ENCODE measurements around the gene SGK2. TPM values are rescaled to one million over a fixed set of nuclear protein-coding genes. Genes with fewer than 3 reads are reported as not detected.
A peak's percentile ranks its signal among the peaks of the same experiment; 100 is the strongest.

Gene SGK2
- total and polyA plus RNA-seq, 9 of the 15 experiments (the other 6 are each of a cell fraction or from before 2014, with no cell fraction given): 0.07 to 0.31 (median 0.15) TPM; not detected in 2

DNA sequence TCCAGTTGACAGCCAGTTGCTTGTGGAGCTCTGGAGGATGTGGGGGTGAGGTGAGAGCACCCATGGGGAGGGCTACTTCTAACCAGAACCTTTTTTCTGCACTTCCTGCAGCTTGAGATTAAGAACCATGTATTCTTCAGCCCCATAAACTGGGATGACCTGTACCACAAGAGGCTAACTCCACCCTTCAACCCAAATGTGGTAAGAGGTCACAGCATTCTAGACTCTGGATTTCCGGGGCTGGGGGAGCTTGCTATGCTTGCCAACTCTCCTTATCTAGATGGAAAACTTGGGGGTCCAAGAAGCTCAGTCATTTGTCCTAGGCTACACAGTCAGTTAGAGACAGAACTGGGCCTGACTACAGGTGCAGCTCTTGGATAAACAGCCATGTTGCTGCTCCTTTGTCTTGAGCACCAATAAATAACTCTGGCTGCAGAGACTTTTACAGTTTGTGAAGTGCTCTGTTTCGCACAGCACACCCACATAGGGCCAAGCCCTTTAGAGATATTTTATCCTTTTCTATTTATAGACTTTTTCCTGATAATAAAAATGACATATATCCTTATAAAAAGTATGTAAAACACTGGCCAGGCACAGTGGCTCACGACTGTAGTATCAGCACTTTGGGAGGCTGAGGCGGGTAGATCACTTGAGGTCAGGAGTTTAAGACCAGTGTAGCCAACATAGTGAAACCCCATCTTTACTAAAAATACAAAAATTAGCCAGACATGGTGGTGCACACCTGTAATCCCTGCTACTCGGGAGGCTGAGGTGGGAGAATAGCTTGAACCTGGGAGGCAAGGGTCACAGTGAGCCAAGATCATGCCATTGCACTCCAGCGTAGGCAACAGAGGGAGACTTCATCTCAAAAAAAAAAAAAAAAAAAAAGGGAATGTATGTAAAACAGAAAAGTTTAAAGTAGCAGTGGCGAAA, 21.3 kb downstream of the SGK2 start (continued):
- TF ChIP-seq, protein P1, sequence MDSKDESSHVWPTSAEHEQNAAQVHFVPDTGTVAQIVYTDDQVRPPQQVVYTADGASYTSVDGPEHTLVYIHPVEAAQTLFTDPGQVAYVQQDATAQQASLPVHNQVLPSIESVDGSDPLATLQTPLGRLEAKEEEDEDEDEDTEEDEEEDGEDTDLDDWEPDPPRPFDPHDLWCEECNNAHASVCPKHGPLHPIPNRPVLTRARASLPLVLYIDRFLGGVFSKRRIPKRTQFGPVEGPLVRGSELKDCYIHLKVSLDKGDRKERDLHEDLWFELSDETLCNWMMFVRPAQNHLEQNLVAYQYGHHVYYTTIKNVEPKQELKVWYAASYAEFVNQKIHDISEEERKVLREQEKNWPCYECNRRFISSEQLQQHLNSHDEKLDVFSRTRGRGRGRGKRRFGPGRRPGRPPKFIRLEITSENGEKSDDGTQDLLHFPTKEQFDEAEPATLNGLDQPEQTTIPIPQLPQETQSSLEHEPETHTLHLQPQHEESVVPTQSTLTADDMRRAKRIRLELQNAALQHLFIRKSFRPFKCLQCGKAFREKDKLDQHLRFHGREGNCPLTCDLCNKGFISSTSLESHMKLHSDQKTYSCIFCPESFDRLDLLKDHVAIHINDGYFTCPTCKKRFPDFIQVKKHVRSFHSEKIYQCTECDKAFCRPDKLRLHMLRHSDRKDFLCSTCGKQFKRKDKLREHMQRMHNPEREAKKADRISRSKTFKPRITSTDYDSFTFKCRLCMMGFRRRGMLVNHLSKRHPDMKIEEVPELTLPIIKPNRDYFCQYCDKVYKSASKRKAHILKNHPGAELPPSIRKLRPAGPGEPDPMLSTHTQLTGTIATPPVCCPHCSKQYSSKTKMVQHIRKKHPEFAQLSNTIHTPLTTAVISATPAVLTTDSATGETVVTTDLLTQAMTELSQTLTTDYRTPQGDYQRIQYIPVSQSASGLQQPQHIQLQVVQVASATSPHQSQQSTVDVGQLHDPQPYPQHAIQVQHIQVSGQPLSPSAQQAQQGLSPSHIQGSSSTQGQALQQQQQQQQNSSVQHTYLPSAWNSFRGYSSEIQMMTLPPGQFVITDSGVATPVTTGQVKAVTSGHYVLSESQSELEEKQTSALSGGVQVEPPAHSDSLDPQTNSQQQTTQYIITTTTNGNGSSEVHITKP (IDR thresholded peaks at IDR 0.05; ENCODE audit: partially characterized antibody): no peak
- TF ChIP-seq DMBX1 (CRISPR knock-in tag; IDR thresholded peaks at IDR 0.05; ENCODE audit: borderline replicate concordance): peak; percentile 45; the same call in 1 of the 2 replicates
- 0 out of 2 replicates have a peak, but pooled peaks have one; percentile 27 for TF ChIP-seq ZNF384 (IDR thresholded peaks at IDR 0.05; ENCODE audit: low read depth, low read length)
- no peak for TF ChIP-seq SREBF1 (IDR thresholded peaks at IDR 0.05; ENCODE audit: borderline replicate concordance, low read depth, low read length)
- TF ChIP-seq ILK (tag; IDR thresholded peaks at IDR 0.05; ENCODE audit: borderline replicate concordance, low read depth): no peak
- TF ChIP-seq SMARCE1 (IDR thresholded peaks at IDR 0.05): 0 out of 2 replicates have a peak, but pooled peaks have one; percentile 32
- no peak for TF ChIP-seq BRCA1 (IDR thresholded peaks at IDR 0.05)
- TF ChIP-seq BRCA1 (CRISPR knock-in tag; IDR thresholded peaks at IDR 0.05): no peak
- TF ChIP-seq ZNF134 (CRISPR knock-in tag; conservative IDR thresholded peaks at IDR 0.05): no peak
- no peak for TF ChIP-seq CTBP1 (IDR thresholded peaks at IDR 0.05; ENCODE audit: borderline replicate concordance)
- TF ChIP-seq EP300 (IDR thresholded peaks at IDR 0.05; ENCODE audit: low read length): peak; percentile 60; the same call in 1 of the 2 replicates
- TF ChIP-seq RB1 (IDR thresholded peaks at IDR 0.05; ENCODE audit: low read depth): no peak
- TF ChIP-seq ETV5 (CRISPR knock-in tag; IDR thresholded peaks at IDR 0.05; ENCODE audit: low read depth): peak; percentile 56; the same call in 1 of the 2 replicates
- peak; percentile 62 for TF ChIP-seq NFIC (IDR thresholded peaks at IDR 0.05)
- peak; percentile 45 for TF ChIP-seq MEIS2 (IDR thresholded peaks at IDR 0.05; ENCODE audit: partially characterized antibody)
- TF ChIP-seq MCM3 (IDR thresholded peaks at IDR 0.05): no peak
- TF ChIP-seq, protein P2, sequence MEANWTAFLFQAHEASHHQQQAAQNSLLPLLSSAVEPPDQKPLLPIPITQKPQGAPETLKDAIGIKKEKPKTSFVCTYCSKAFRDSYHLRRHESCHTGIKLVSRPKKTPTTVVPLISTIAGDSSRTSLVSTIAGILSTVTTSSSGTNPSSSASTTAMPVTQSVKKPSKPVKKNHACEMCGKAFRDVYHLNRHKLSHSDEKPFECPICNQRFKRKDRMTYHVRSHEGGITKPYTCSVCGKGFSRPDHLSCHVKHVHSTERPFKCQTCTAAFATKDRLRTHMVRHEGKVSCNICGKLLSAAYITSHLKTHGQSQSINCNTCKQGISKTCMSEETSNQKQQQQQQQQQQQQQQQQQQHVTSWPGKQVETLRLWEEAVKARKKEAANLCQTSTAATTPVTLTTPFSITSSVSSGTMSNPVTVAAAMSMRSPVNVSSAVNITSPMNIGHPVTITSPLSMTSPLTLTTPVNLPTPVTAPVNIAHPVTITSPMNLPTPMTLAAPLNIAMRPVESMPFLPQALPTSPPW (CRISPR knock-in tag; IDR thresholded peaks at IDR 0.05): peak; percentile 57
- TF ChIP-seq, protein P3, sequence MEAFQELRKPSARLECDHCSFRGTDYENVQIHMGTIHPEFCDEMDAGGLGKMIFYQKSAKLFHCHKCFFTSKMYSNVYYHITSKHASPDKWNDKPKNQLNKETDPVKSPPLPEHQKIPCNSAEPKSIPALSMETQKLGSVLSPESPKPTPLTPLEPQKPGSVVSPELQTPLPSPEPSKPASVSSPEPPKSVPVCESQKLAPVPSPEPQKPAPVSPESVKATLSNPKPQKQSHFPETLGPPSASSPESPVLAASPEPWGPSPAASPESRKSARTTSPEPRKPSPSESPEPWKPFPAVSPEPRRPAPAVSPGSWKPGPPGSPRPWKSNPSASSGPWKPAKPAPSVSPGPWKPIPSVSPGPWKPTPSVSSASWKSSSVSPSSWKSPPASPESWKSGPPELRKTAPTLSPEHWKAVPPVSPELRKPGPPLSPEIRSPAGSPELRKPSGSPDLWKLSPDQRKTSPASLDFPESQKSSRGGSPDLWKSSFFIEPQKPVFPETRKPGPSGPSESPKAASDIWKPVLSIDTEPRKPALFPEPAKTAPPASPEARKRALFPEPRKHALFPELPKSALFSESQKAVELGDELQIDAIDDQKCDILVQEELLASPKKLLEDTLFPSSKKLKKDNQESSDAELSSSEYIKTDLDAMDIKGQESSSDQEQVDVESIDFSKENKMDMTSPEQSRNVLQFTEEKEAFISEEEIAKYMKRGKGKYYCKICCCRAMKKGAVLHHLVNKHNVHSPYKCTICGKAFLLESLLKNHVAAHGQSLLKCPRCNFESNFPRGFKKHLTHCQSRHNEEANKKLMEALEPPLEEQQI (IDR thresholded peaks at IDR 0.05): no peak
- TF ChIP-seq TAL1 (IDR thresholded peaks at IDR 0.05): peak; percentile 42; the same call in 1 of the 2 replicates
- TF ChIP-seq ZFX (CRISPR knock-in tag; IDR thresholded peaks at IDR 0.05): no peak
- no peak for TF ChIP-seq RBM22 (IDR thresholded peaks at IDR 0.05; ENCODE audit: low read depth, low read length, poor library complexity, severe bottlenecking)
- no peak for TF ChIP-seq COPS2 (conservative IDR thresholded peaks at IDR 0.05)

Data from K562 (cell line).